ENCODE measurements around the gene RPL3.

RPL3 gene

DNA sequence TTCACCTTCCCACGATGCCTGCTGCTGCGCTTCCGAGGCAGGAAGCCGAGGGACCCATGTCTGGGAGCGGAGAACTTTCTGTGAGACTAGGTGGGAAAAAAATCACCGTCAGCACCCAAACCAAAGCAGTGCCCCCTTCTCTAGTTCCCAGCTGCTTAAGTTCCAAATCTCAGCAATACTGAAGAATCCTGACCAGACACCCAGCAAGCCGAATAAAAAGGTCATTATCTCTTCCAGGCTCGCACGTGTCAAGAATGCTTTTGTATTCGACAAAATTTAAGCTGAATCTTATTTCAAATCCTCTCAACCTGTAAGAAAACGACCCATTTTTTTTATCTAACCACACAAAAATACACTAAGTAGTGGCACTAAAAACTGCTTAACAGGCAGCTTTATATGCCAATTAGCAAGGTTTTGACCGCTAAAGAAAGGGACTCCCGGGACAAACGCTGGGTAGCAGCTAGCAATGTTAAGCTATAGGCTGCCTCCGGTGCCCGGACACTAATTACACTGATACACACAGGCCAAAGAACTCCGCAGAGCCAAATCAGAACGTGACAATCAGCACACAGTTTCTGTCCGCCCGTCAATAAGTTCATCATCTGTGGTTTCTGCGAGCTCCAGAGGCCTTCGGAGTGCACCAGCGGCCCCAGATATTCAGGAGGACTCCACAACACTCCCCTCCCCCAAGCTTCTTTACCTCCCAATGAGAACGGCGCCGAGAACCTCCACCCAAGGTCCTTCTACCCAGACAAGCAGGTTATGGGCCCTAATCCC is 728 bp downstream of the RPL3 start:
- TF ChIP-seq MYC (IDR thresholded peaks at IDR 0.05; ENCODE audit: low read depth, low read length): no peak
- TF ChIP-seq, protein P1, sequence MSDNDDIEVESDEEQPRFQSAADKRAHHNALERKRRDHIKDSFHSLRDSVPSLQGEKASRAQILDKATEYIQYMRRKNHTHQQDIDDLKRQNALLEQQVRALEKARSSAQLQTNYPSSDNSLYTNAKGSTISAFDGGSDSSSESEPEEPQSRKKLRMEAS (IDR thresholded peaks at IDR 0.05; ENCODE audit: low read depth, low read length): no peak
- no peak for TF ChIP-seq POLR2A (IDR thresholded peaks at IDR 0.05; ENCODE audit: extremely low read depth, insufficient read length)
- TF ChIP-seq, protein P2, sequence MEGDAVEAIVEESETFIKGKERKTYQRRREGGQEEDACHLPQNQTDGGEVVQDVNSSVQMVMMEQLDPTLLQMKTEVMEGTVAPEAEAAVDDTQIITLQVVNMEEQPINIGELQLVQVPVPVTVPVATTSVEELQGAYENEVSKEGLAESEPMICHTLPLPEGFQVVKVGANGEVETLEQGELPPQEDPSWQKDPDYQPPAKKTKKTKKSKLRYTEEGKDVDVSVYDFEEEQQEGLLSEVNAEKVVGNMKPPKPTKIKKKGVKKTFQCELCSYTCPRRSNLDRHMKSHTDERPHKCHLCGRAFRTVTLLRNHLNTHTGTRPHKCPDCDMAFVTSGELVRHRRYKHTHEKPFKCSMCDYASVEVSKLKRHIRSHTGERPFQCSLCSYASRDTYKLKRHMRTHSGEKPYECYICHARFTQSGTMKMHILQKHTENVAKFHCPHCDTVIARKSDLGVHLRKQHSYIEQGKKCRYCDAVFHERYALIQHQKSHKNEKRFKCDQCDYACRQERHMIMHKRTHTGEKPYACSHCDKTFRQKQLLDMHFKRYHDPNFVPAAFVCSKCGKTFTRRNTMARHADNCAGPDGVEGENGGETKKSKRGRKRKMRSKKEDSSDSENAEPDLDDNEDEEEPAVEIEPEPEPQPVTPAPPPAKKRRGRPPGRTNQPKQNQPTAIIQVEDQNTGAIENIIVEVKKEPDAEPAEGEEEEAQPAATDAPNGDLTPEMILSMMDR (IDR thresholded peaks at IDR 0.05; ENCODE audit: low read depth, low read length): no peak
- H3K4me3 ChIP-seq (ENCODE audit: low read depth, low read length): peak overlapping the region; percentile 100
- DNase-seq (ENCODE audit: low read depth): no peak

DNA sequence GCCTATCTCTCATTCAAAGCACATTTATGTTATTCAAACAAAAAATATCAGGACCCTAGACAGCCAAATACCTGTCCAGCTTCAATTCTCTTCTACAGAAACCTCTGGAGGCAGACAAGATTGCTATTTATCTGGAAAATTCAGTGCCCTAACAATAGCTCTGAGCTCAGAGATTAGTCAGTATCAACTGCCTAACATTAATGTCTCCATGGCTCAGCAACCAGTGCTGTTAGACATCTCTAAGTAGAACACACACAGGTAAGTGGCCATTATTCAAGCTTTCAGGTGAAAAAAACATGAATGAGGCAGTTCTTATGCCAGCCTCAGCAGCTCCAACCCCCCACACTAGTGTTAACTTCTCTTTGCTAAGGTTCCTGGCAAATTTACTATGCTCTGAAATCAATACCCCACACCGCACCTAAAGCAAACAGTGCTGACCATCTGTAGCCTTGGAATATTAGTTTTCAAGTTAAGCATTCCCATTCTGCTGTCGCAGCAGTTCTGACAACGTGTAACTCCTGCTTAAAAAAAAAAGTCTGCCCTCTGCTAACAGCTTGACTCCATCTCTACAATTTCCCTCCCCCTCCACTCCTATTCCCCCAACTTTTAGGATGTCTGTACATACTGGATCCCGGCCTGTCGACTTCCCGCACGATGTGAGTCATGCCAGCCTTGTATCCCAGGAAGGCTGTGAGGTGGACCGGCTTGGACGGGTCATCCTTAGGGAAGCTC is 1.5 kb downstream of the RPL3 start:
- peak overlapping the region; percentile 100 for H3K4me3 ChIP-seq (ENCODE audit: low read depth, low read length)
- TF ChIP-seq, protein P2 (IDR thresholded peaks at IDR 0.05; ENCODE audit: low read depth, low read length): no peak
- TF ChIP-seq, protein P1 (IDR thresholded peaks at IDR 0.05; ENCODE audit: low read depth, low read length): no peak
- TF ChIP-seq POLR2A (IDR thresholded peaks at IDR 0.05; ENCODE audit: extremely low read depth, insufficient read length): no peak
- TF ChIP-seq MYC (IDR thresholded peaks at IDR 0.05; ENCODE audit: low read depth, low read length): no peak
- DNase-seq (ENCODE audit: low read depth): no peak

DNA sequence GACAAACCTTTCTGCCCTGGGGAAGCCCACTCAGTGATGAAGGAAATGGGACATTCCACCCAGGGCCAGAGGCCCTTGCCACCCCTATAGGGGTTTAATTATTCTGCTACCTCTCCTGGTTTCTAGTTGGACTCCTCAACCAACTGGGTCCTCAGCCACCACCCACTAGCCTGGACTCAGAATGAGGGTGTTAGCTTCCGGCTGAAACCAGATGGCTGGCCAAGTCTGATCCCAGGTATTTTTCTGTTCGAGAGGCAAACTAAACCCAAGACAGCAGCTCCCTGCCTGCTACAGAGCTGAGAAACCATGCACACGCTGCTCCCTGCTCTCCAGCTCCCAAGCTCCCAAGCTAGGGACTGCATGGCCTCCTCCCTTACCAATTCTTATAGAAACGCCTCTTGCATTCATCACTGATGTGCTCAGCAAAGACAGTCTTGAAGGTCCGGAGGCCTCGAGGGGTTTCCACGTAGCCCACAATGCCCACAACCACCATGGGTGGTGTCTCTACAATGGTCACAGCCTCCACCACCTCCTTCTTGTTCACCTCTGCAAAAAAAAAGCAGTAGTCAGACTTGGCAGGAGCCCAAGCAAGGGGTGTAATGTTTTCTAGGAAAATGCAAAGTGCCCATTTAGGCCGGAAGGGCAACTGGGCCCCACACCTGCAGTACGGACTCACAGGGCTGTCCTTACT is 2.2 kb downstream of the RPL3 start:
- peak overlapping the region; percentile 100 for H3K4me3 ChIP-seq (ENCODE audit: low read depth, low read length)
- peak; percentile 53 for DNase-seq (ENCODE audit: low read depth)
- TF ChIP-seq POLR2A (IDR thresholded peaks at IDR 0.05; ENCODE audit: extremely low read depth, insufficient read length) (no peak), MYC (IDR thresholded peaks at IDR 0.05; ENCODE audit: low read depth, low read length) (no peak)

DNA sequence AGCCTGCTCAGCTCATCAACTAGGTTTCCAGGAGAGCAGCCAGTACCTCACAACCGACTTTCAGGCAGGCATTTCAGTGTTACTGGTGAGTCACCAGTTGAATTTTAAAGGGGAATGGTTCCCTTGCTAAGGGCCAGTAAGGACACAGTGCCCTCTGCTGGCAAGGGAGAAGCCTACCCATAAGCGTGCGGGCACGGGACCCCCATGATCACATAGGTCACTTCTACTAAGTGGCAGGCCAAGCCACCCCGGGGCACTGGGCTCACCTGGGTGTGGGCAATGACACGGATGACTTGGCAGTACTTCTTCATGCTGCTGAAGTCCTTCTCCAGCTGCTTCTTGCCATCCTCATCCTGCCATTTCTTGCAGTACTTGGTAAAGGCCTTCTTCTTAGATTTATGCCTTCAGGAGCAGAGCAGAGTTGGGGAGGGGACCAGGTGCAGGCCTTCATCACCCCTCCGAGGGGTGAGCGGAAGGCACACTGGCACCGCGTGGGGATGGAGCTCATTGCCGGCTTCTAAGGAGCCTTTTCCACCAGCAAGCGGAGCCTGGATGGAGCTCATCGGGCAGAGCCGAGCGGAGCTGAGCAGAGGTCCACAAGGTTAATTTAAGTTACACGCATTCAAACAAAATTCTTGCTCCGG is 2.9 kb downstream of the RPL3 start:
- peak overlapping the region; percentile 100 for H3K4me3 ChIP-seq (ENCODE audit: low read depth, low read length)
- DNase-seq (ENCODE audit: low read depth): peak; percentile 90
- TF ChIP-seq POLR2A (IDR thresholded peaks at IDR 0.05; ENCODE audit: extremely low read depth, insufficient read length) (no peak), MYC (IDR thresholded peaks at IDR 0.05; ENCODE audit: low read depth, low read length) (peak; percentile 54; the same call in 1 of the 2 replicates)
- TF ChIP-seq, protein P2 (IDR thresholded peaks at IDR 0.05; ENCODE audit: low read depth, low read length): peak; percentile 83
- TF ChIP-seq, protein P1 (IDR thresholded peaks at IDR 0.05; ENCODE audit: low read depth, low read length): no peak

DNA sequence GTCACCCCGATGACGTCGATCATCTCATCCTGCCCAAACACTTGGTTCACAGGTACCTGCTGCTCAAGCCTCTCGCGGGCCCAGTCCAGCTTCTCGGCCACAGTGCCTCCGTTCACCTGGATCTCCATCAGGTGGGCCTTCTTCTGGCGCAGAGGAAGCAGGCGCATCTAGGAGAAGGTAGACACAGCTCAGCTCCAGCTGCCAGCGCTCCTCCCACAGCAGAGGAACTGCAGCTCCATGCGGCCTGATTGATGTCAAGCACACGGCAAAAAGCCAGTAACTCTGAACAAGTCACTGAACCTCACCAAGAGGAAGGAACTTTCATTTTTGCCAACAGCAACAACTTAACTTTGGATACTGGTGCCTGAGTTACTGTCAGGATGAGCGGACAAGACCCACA is 4.0 kb downstream of the RPL3 start:
- TF ChIP-seq POLR2A (IDR thresholded peaks at IDR 0.05; ENCODE audit: extremely low read depth, insufficient read length) (no peak), MYC (IDR thresholded peaks at IDR 0.05; ENCODE audit: low read depth, low read length) (no peak)
- TF ChIP-seq, protein P1 (IDR thresholded peaks at IDR 0.05; ENCODE audit: low read depth, low read length): no peak
- TF ChIP-seq, protein P2 (IDR thresholded peaks at IDR 0.05; ENCODE audit: low read depth, low read length): no peak
- peak overlapping the region; percentile 100 for H3K4me3 ChIP-seq (ENCODE audit: low read depth, low read length)

More for the DNA sequence above, 4.0 kb downstream of the RPL3 start:
- no peak for DNase-seq (ENCODE audit: low read depth)
